ENCODE data around the gene DUSP8. TPM values are rescaled to one million over a fixed set of nuclear protein-coding genes. Genes with fewer than 3 reads are reported as not detected.

DUSP8 gene
- total RNA-seq, 1 donor from 2014 or later, result 0.76 TPM

GRCh38 chr11:1532014-1532586, 40.0 kb downstream of the DUSP8 start:
- ATAC-seq, result peak; percentile 85

GRCh38 chr11:1531449-1532013, 40.5 kb downstream of the DUSP8 start:
- peak; percentile 55 for ATAC-seq

GRCh38 chr11:1530686-1531448, 41.2 kb downstream of the DUSP8 start:
- ATAC-seq, result peak; percentile 75

GRCh38 chr11:1529774-1530173, 42.3 kb downstream of the DUSP8 start:
- no peak for ATAC-seq

- no peak for ATAC-seq
Measured at GRCh38 chr11:1529286-1529685, 42.8 kb downstream of the DUSP8 start.

- ATAC-seq, result no peak
Measured at GRCh38 chr11:1528710-1529109, 43.4 kb downstream of the DUSP8 start.

- no peak for ATAC-seq
Measured at GRCh38 chr11:1526785-1527184, 45.3 kb downstream of the DUSP8 start.

- peak; percentile 15 for ATAC-seq
Measured at GRCh38 chr11:1523779-1524178, 48.3 kb downstream of the DUSP8 start.

- ATAC-seq, result peak; percentile 45
Measured at GRCh38 chr11:1523077-1523476, 49.0 kb downstream of the DUSP8 start.

- ATAC-seq, result no peak
Measured at GRCh38 chr11:1522081-1522424, 50.0 kb downstream of the DUSP8 start.

GRCh38 chr11:1521382-1522080, 50.5 kb downstream of the DUSP8 start:
- peak; percentile 47 for ATAC-seq

- no peak for ATAC-seq
Measured at GRCh38 chr11:1520663-1521267, 51.3 kb downstream of the DUSP8 start.

- ATAC-seq, result no peak
Measured at GRCh38 chr11:1520209-1520662, 51.8 kb downstream of the DUSP8 start.

- no peak for ATAC-seq
Measured at GRCh38 chr11:1519028-1520010, 52.8 kb downstream of the DUSP8 start.

GRCh38 chr11:1518301-1518700, 53.8 kb downstream of the DUSP8 start:
- no peak for ATAC-seq

- no peak for ATAC-seq
Measured at GRCh38 chr11:1517117-1518005, 54.7 kb downstream of the DUSP8 start.

- no peak for ATAC-seq
Measured at GRCh38 chr11:1516273-1517067, 55.6 kb downstream of the DUSP8 start.

GRCh38 chr11:1515082-1516060, 56.7 kb downstream of the DUSP8 start:
- ATAC-seq, result peak; percentile 83
